HK-2 (cell line): ENCODE data around the gene LILRB5.
"Not testable (repeated sequence)": the region's sequence is repeated elsewhere in the genome, so short reads cannot be mapped to it uniquely, and the experiment has no call there.

Experiments used
- DNase-seq: peaks from one replicate; pipeline ENCODE4 v3.0.0-alpha.2; 2018; ENCODE audit not compliant: unreplicated experiment

Gene LILRB5

GRCh38 chr19:54257116-54257480, at the start of gene LILRB5:
Gene LILRB5 (minus strand): TSS chr19:54257273. CDS start chr19:54257193, 80 bp downstream.
- no peak for DNase-seq

GRCh38 chr19:54305141-54305540, 48.1 kb upstream of the LILRB5 start:
- DNase-seq: no peak

- no peak for DNase-seq
These were observed 45.2 kb upstream of the LILRB5 start for GRCh38 chr19:54302257-54302656.

GRCh38 chr19:54299515-54299914, 42.4 kb upstream of the LILRB5 start:
- DNase-seq: no peak

GRCh38 chr19:54299126-54299498, 42.0 kb upstream of the LILRB5 start:
- DNase-seq: no peak

GRCh38 chr19:54298357-54299125, 41.5 kb upstream of the LILRB5 start:
- no peak for DNase-seq

GRCh38 chr19:54297759-54298305, 40.8 kb upstream of the LILRB5 start:
- DNase-seq: no peak

- DNase-seq: no peak
These were observed 37.5 kb upstream of the LILRB5 start for GRCh38 chr19:54294539-54294938.

GRCh38 chr19:54289160-54289559, 32.1 kb upstream of the LILRB5 start:
- DNase-seq: not testable (repeated sequence)

GRCh38 chr19:54287456-54287855, 30.4 kb upstream of the LILRB5 start:
- no peak for DNase-seq

GRCh38 chr19:54286283-54286682, 29.2 kb upstream of the LILRB5 start:
- not testable (repeated sequence) for DNase-seq

GRCh38 chr19:54285427-54286056, 28.5 kb upstream of the LILRB5 start:
- DNase-seq: not testable (repeated sequence)

- no peak for DNase-seq
These were observed 25.8 kb upstream of the LILRB5 start for GRCh38 chr19:54282686-54283470.

GRCh38 chr19:54281729-54282075, 24.6 kb upstream of the LILRB5 start:
- DNase-seq: not testable (repeated sequence)

- no peak for DNase-seq
These were observed 24.1 kb upstream of the LILRB5 start, which contains the start of gene LILRB2 for GRCh38 chr19:54281007-54281728. Gene LILRB2 (minus strand): TSS chr19:54281110. CDS start chr19:54280496, 614 bp downstream.

GRCh38 chr19:54280441-54280840, 23.4 kb upstream of the LILRB5 start:
- DNase-seq: not testable (repeated sequence)

GRCh38 chr19:54280025-54280424, 23.0 kb upstream of the LILRB5 start:
- DNase-seq: not testable (repeated sequence)

- no peak for DNase-seq
These were observed 22.4 kb upstream of the LILRB5 start for GRCh38 chr19:54279406-54279962.

GRCh38 chr19:54278571-54279195, 21.6 kb upstream of the LILRB5 start:
- DNase-seq: not testable (repeated sequence)

GRCh38 chr19:54278056-54278455, 21.0 kb upstream of the LILRB5 start:
- not testable (repeated sequence) for DNase-seq
